ENCODE measurements around the gene UST.

GRCh38 chr6:148888856-148889255 is 142.0 kb downstream of the UST start:
- TF ChIP-seq CTCF (IDR thresholded peaks at IDR 0.05; ENCODE audit: poor library complexity, severe bottlenecking) (no peak), POLR2AphosphoS5 (IDR thresholded peaks at IDR 0.05) (no peak), TAF1 (IDR thresholded peaks at IDR 0.05; ENCODE audit: low read depth) (no peak)
